ENCODE results near the gene PREX1.

Gene PREX1

GRCh38 chr20:48742233-48742632 lies 85.6 kb downstream of the PREX1 start:
- H3K27me3 ChIP-seq (ENCODE audit: insufficient read depth, insufficient read length): no peaks in the 10 kb centered on the region
- TF ChIP-seq SUZ12 (IDR thresholded peaks at IDR 0.05; ENCODE audit: extremely low read depth, insufficient read depth, insufficient read length) (no peak), ZNF274 (IDR thresholded peaks at IDR 0.05; ENCODE audit: low read depth, low read length) (no peak), YY1 (IDR thresholded peaks at IDR 0.05; ENCODE audit: insufficient read depth, insufficient read length) (no peak)
- H3K9ac ChIP-seq (ENCODE audit: insufficient read length, low read depth): no peak overlapping the region
- H3K36me3 ChIP-seq (ENCODE audit: insufficient read depth, insufficient read length, low read length): peaks cover 14% of the 10 kb centered on the region
- no peaks in the 10 kb centered on the region for H3K9me3 ChIP-seq (ENCODE audit: insufficient read depth, low read length)
- DNase-seq (ENCODE audit: low read depth, low spot score): no peak
- no peak overlapping the region for H3K4me3 ChIP-seq (ENCODE audit: insufficient read length, low read depth)
- peaks cover 12% of the 10 kb centered on the region for H3K4me1 ChIP-seq (ENCODE audit: insufficient read depth, insufficient read length)

GRCh38 chr20:48741669-48742068 lies 86.1 kb downstream of the PREX1 start:
- Histone ChIP-seq H3K4me3 (ENCODE audit: insufficient read length, low read depth) (no peak overlapping the region), H3K27me3 (ENCODE audit: insufficient read depth, insufficient read length) (no peaks in the 10 kb centered on the region), H3K36me3 (ENCODE audit: insufficient read depth, insufficient read length, low read length) (peaks cover 14% of the 10 kb centered on the region), H3K9me3 (ENCODE audit: insufficient read depth, low read length) (no peaks in the 10 kb centered on the region), H3K9ac (ENCODE audit: insufficient read length, low read depth) (no peak overlapping the region), H3K4me1 (ENCODE audit: insufficient read depth, insufficient read length) (peaks cover 8% of the 10 kb centered on the region)
- DNase-seq (ENCODE audit: low read depth, low spot score): no peak
- TF ChIP-seq YY1 (IDR thresholded peaks at IDR 0.05; ENCODE audit: insufficient read depth, insufficient read length): no peak
- no peak for TF ChIP-seq SUZ12 (IDR thresholded peaks at IDR 0.05; ENCODE audit: extremely low read depth, insufficient read depth, insufficient read length)
- TF ChIP-seq ZNF274 (IDR thresholded peaks at IDR 0.05; ENCODE audit: low read depth, low read length): no peak

- H3K4me3 ChIP-seq (ENCODE audit: insufficient read length, low read depth): no peak overlapping the region
- H3K27me3 ChIP-seq (ENCODE audit: insufficient read depth, insufficient read length): no peaks in the 10 kb centered on the region
- no peak overlapping the region for H3K9ac ChIP-seq (ENCODE audit: insufficient read length, low read depth)
- H3K4me1 ChIP-seq (ENCODE audit: insufficient read depth, insufficient read length): peaks cover 5% of the 10 kb centered on the region
- TF ChIP-seq ZNF274 (IDR thresholded peaks at IDR 0.05; ENCODE audit: low read depth, low read length) (no peak), YY1 (IDR thresholded peaks at IDR 0.05; ENCODE audit: insufficient read depth, insufficient read length) (no peak), SUZ12 (IDR thresholded peaks at IDR 0.05; ENCODE audit: extremely low read depth, insufficient read depth, insufficient read length) (no peak)
- H3K36me3 ChIP-seq (ENCODE audit: insufficient read depth, insufficient read length, low read length): peaks cover 14% of the 10 kb centered on the region
- no peaks in the 10 kb centered on the region for H3K9me3 ChIP-seq (ENCODE audit: insufficient read depth, low read length)
- no peak for DNase-seq (ENCODE audit: low read depth, low spot score)
Observed at GRCh38 chr20:48740712-48741111, 87.1 kb downstream of the PREX1 start.

GRCh38 chr20:48740292-48740649 lies 87.5 kb downstream of the PREX1 start:
- DNase-seq (ENCODE audit: low read depth, low spot score): no peak
- Histone ChIP-seq H3K9ac (ENCODE audit: insufficient read length, low read depth) (no peak overlapping the region), H3K36me3 (ENCODE audit: insufficient read depth, insufficient read length, low read length) (peaks cover 14% of the 10 kb centered on the region), H3K9me3 (ENCODE audit: insufficient read depth, low read length) (no peaks in the 10 kb centered on the region), H3K4me1 (ENCODE audit: insufficient read depth, insufficient read length) (peaks cover 5% of the 10 kb centered on the region), H3K4me3 (ENCODE audit: insufficient read length, low read depth) (no peak overlapping the region), H3K27me3 (ENCODE audit: insufficient read depth, insufficient read length) (no peaks in the 10 kb centered on the region)
- TF ChIP-seq ZNF274 (IDR thresholded peaks at IDR 0.05; ENCODE audit: low read depth, low read length) (no peak), SUZ12 (IDR thresholded peaks at IDR 0.05; ENCODE audit: extremely low read depth, insufficient read depth, insufficient read length) (no peak), YY1 (IDR thresholded peaks at IDR 0.05; ENCODE audit: insufficient read depth, insufficient read length) (no peak)

GRCh38 chr20:48739395-48740291 lies 88.2 kb downstream of the PREX1 start:
- no peak overlapping the region for H3K4me3 ChIP-seq (ENCODE audit: insufficient read length, low read depth)
- H3K27me3 ChIP-seq (ENCODE audit: insufficient read depth, insufficient read length): no peaks in the 10 kb centered on the region
- no peaks in the 10 kb centered on the region for H3K9me3 ChIP-seq (ENCODE audit: insufficient read depth, low read length)
- peaks cover 11% of the 10 kb centered on the region for H3K36me3 ChIP-seq (ENCODE audit: insufficient read depth, insufficient read length, low read length)
- no peak overlapping the region for H3K9ac ChIP-seq (ENCODE audit: insufficient read length, low read depth)
- no peak for TF ChIP-seq YY1 (IDR thresholded peaks at IDR 0.05; ENCODE audit: insufficient read depth, insufficient read length)
- no peak for TF ChIP-seq ZNF274 (IDR thresholded peaks at IDR 0.05; ENCODE audit: low read depth, low read length)
- no peak for TF ChIP-seq SUZ12 (IDR thresholded peaks at IDR 0.05; ENCODE audit: extremely low read depth, insufficient read depth, insufficient read length)
- peaks cover 5% of the 10 kb centered on the region for H3K4me1 ChIP-seq (ENCODE audit: insufficient read depth, insufficient read length)
- no peak for DNase-seq (ENCODE audit: low read depth, low spot score)

- H3K9ac ChIP-seq (ENCODE audit: insufficient read length, low read depth): no peak overlapping the region
- no peak overlapping the region for H3K4me3 ChIP-seq (ENCODE audit: insufficient read length, low read depth)
- no peaks in the 10 kb centered on the region for H3K9me3 ChIP-seq (ENCODE audit: insufficient read depth, low read length)
- no peak for DNase-seq (ENCODE audit: low read depth, low spot score)
- H3K27me3 ChIP-seq (ENCODE audit: insufficient read depth, insufficient read length): no peaks in the 10 kb centered on the region
- peaks cover 7% of the 10 kb centered on the region for H3K36me3 ChIP-seq (ENCODE audit: insufficient read depth, insufficient read length, low read length)
- TF ChIP-seq YY1 (IDR thresholded peaks at IDR 0.05; ENCODE audit: insufficient read depth, insufficient read length) (no peak), SUZ12 (IDR thresholded peaks at IDR 0.05; ENCODE audit: extremely low read depth, insufficient read depth, insufficient read length) (no peak), ZNF274 (IDR thresholded peaks at IDR 0.05; ENCODE audit: low read depth, low read length) (no peak)
- H3K4me1 ChIP-seq (ENCODE audit: insufficient read depth, insufficient read length): peaks cover 5% of the 10 kb centered on the region
Observed at GRCh38 chr20:48738399-48739304, 89.1 kb downstream of the PREX1 start.

GRCh38 chr20:48738094-48738398 lies 89.8 kb downstream of the PREX1 start:
- no peak for DNase-seq (ENCODE audit: low read depth, low spot score)
- Histone ChIP-seq H3K9ac (ENCODE audit: insufficient read length, low read depth) (no peak overlapping the region), H3K4me1 (ENCODE audit: insufficient read depth, insufficient read length) (peaks cover 5% of the 10 kb centered on the region), H3K27me3 (ENCODE audit: insufficient read depth, insufficient read length) (no peaks in the 10 kb centered on the region), H3K4me3 (ENCODE audit: insufficient read length, low read depth) (no peak overlapping the region), H3K36me3 (ENCODE audit: insufficient read depth, insufficient read length, low read length) (peaks cover 5% of the 10 kb centered on the region), H3K9me3 (ENCODE audit: insufficient read depth, low read length) (no peaks in the 10 kb centered on the region)
- no peak for TF ChIP-seq ZNF274 (IDR thresholded peaks at IDR 0.05; ENCODE audit: low read depth, low read length)
- TF ChIP-seq YY1 (IDR thresholded peaks at IDR 0.05; ENCODE audit: insufficient read depth, insufficient read length): no peak
- TF ChIP-seq SUZ12 (IDR thresholded peaks at IDR 0.05; ENCODE audit: extremely low read depth, insufficient read depth, insufficient read length): no peak

Measured in NT2/D1 (cell line).